Spinal cord (tissue), 10 donors: ENCODE results near the gene IPO11. TPM values are rescaled to one million over a fixed set of nuclear protein-coding genes. Genes with fewer than 3 reads are reported as not detected.

ENCODE experiments used
- DNase-seq, 6 donors: peaks; one replicate each; pipeline versions ENCODE4 v3.0.0 to v3.0.0-alpha.2; 2013 to 2015; ENCODE audit warnings: low spot score in 6 of 6, low read depth in 4 of 6
- H3K27ac ChIP-seq: one replicate; pipeline ENCODE4 v1.5.1; 2013; ENCODE audit warnings: low read depth, low read length, control low read depth
- H3K27me3 ChIP-seq: one replicate; pipeline ENCODE4 v1.6.1; 2013; ENCODE audit warnings: low read length; ENCODE audit not compliant: control insufficient read depth, insufficient read depth
- H3K36me3 ChIP-seq: one replicate; pipeline ENCODE4 v1.6.1; 2013; ENCODE audit warnings: low read length; ENCODE audit not compliant: control insufficient read depth, insufficient read depth
- H3K4me1 ChIP-seq: one replicate; pipeline ENCODE4 v1.6.1; 2013; ENCODE audit warnings: low read length; ENCODE audit not compliant: control insufficient read depth, insufficient read depth
- H3K4me3 ChIP-seq: one replicate; pipeline ENCODE4 v1.5.1; 2013; ENCODE audit warnings: low read depth, low read length, control low read depth
- H3K9me3 ChIP-seq: one replicate; pipeline ENCODE4 v1.6.1; 2013; ENCODE audit warnings: low read length; ENCODE audit not compliant: control insufficient read depth, insufficient read depth
- WGBS: methylation state at CpG from one replicate; pipeline ENCODE4 v1.1.5; 2013; ENCODE audit warnings: missing lambda C conversion rate; ENCODE audit not compliant: insufficient coverage; 5-methylcytosine and 5-hydroxymethylcytosine counted together
- long read RNA-seq, 4 donors: transcript quantifications; one replicate each; lab custom pipeline, GENCODE V29; 2026
- polyA plus RNA-seq, 2 donors: library from polyadenylated mRNA; unstranded; fragments of 120-200 nt; gene quantifications; one replicate each; pipeline ENCODE4 v1.2.1, GENCODE V29; 2013; ENCODE audit not compliant: insufficient read length in 2 of 2
- total RNA-seq, 2 donors: library from RNA; depleted of rRNA in 1 of 2; stranded (reverse); fragments of 120-200 nt in 1 of 2; fragments of >200 nt in 1 of 2; gene quantifications; one replicate each; pipeline versions ENCODE4 v1.2.3 to v1.2.4, GENCODE V29; 2013 to 2014
- donor health status: healthy.

The IPO11 gene
- total RNA-seq (10 to 100 TPM; 25.5 to 43.8 TPM), polyA plus RNA-seq (10 to 100 TPM; 19.1 to 22.3 TPM)
- long read RNA-seq, donor 1, partial matches to known transcripts: 0 of 4 reads
- long read RNA-seq, donor 1, other reads (novel, unspliced or antisense): 0 of 4 reads
- long read RNA-seq, donor 2, full-length matches to known transcripts: 1 of 1 reads
- long read RNA-seq, donor 2, partial matches to known transcripts: 0 of 1 reads
- long read RNA-seq, donor 2, other reads (novel, unspliced or antisense): 0 of 1 reads
- long read RNA-seq, donor 3, full-length matches to known transcripts: 3 of 3 reads
- long read RNA-seq, donor 3, partial matches to known transcripts: 0 of 3 reads
- long read RNA-seq, donor 3, other reads (novel, unspliced or antisense): 0 of 3 reads
- long read RNA-seq, donor 4, transcript IPO11-203 (4 exons, 1,725 nt): major isoform, 5 of 6 reads
- long read RNA-seq, donor 4, partial matches to known transcripts: 0 of 6 reads
- long read RNA-seq, donor 4, other reads (novel, unspliced or antisense): 0 of 6 reads

DNA sequence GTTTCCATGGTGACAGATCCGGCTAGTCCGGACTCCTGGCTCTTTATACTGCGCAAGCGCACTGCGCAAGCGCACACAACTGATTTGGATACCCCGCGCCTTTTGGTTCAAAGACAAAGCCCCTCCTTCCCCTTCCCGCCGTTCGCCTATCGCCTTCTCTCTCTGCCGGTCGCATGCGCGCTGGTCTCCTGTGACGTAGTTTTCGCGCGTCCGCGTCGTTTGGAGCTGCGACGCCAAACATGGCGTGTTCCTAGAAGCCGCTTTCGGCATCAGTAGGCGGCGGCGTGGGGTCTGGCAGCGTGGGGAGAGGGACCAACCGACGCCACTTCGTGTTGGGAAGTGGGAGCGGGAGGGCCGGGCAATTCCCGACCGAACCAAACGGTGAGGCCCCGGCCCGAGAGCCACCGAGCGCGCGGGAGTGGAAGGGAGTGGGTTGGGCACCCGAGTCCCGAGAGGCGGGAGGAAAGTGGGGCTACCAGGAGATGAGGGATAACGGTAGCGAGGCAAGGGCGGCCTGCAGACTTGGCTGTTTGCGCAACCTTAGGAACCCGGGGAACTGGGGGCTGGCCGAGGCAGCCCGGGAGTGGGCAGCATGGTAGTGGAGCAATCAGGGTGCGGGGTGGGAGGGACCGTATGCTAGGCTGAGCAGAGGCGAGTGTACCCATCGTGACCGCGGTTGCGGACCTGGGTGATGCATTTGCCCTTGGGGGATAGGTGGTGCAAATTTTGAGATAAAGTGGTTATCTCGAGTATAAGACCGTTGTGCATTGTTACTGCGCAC is at the start of gene IPO11:
Gene IPO11, plus strand, starts transcription at position 215 of the 781 bp plus-strand sequence. CDS start 24,517 bp downstream, outside the sequence.
- peak within 1 kb of the TSS; percentile 88 for H3K4me3 ChIP-seq
- WGBS: under 1% methylated on average over 66 of the region's 66 CpGs
- H3K27me3 ChIP-seq: no peaks in the 10 kb centered on the region
- H3K27ac ChIP-seq: peak within 1 kb of the TSS; percentile 58
- no peaks in the 10 kb centered on the region for H3K9me3 ChIP-seq
- H3K36me3 ChIP-seq: no peaks in the 10 kb centered on the region
- peak; percentile 96 to 100 (median 98) for DNase-seq
- H3K4me1 ChIP-seq: peaks cover 5% of the 10 kb centered on the region

DNA sequence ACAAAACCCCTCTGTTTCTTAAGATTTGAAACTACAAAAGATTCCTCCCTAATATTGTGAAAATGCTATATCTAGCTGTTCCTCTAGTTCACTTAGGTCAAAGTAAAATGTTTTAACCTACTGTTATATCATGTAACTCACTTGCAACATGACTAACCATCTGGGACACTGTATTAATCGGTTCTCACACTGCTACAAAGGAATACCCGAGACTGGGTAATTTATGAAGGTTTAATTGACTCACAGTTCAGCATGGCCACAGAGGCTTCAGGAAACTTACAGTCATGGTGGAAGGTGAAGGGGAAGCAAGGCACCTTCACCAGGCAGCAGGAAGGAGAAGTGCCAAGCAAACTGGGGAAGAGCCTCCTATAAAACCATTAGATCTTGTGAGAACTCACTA is 43.5 kb upstream of the IPO11 start:
- Histone ChIP-seq H3K27ac (no peak overlapping the region), H3K36me3 (peaks cover 16% of the 10 kb centered on the region), H3K4me3 (no peak overlapping the region), H3K27me3 (no peaks in the 10 kb centered on the region), H3K9me3 (peaks cover 1% of the 10 kb centered on the region), H3K4me1 (no peaks in the 10 kb centered on the region)
- DNase-seq: no peak
- no CpG with 5 or more reads among the region's 2 CpGs for WGBS

DNA sequence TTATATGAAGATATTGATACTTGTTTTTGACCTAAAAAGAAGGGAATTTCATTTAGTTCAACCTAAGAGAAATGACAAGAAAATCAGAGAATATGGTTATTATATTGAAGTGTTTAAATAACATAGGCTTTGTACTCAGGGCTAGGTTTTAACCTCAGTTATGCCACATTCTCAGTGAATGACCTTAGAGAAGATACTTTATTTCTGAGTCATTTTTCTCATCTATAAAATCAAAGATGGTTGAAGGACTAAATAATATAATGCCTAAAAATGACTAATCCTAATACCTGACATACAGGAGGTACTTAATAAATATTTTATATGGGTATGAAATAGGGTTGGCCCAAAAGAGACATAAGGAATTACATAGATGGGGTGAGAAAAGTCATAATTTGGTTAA is 41.2 kb upstream of the IPO11 start:
- Histone ChIP-seq H3K36me3 (peaks cover 14% of the 10 kb centered on the region), H3K4me3 (no peak overlapping the region), H3K9me3 (no peaks in the 10 kb centered on the region), H3K27ac (no peak overlapping the region), H3K4me1 (no peaks in the 10 kb centered on the region), H3K27me3 (no peaks in the 10 kb centered on the region)
- no peak for DNase-seq

DNA sequence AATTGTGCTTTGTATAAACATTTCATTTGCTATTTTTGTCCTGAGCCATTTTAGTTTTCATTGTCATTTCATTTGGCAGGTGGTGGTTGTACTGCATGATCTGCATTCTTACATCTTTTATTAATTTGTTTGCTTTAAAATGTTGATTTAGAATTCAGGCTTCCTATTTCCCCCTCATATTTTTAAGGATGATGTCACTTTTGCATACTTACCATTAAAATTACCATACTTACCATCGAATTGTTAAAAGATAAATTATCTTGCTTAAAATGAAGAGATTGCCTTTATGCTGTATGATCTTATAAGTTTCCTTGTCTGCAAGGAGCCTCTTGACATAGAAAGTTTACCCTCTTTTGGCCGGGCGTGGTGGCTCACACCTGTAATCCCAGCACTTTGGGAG is 40.0 kb upstream of the IPO11 start:
- H3K27ac ChIP-seq: no peak overlapping the region
- no peak for DNase-seq
- no peak overlapping the region for H3K4me3 ChIP-seq
- H3K36me3 ChIP-seq: peaks cover 15% of the 10 kb centered on the region
- WGBS: no CpG with 5 or more reads among the region's 3 CpGs
- no peaks in the 10 kb centered on the region for H3K27me3 ChIP-seq
- H3K4me1 ChIP-seq: no peaks in the 10 kb centered on the region
- no peaks in the 10 kb centered on the region for H3K9me3 ChIP-seq

DNA sequence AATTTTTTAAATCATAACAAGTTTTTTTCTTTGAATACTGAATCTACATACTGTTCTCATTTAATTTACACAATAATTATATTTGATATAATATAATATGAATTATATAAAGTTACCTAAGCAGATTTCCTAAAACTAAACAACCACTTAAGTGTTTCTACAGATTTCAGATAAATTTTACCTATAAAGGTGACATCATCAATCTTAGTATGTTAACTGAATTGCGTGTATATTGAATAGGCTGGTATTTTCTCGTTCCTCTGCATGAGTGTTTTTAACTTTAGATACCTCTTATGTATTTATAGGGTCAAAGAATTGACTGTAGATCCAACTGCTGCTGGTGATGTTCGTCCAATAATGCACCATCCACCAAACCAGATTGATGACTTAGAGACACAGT is 39.2 kb upstream of the IPO11 start:
- no peaks in the 10 kb centered on the region for H3K9me3 ChIP-seq
- no peak for DNase-seq
- H3K36me3 ChIP-seq: peaks cover 17% of the 10 kb centered on the region
- H3K4me3 ChIP-seq: no peak overlapping the region
- H3K27ac ChIP-seq: no peak overlapping the region
- no peaks in the 10 kb centered on the region for H3K27me3 ChIP-seq
- WGBS: no CpG with 5 or more reads among the region's 3 CpGs
- H3K4me1 ChIP-seq: no peaks in the 10 kb centered on the region

DNA sequence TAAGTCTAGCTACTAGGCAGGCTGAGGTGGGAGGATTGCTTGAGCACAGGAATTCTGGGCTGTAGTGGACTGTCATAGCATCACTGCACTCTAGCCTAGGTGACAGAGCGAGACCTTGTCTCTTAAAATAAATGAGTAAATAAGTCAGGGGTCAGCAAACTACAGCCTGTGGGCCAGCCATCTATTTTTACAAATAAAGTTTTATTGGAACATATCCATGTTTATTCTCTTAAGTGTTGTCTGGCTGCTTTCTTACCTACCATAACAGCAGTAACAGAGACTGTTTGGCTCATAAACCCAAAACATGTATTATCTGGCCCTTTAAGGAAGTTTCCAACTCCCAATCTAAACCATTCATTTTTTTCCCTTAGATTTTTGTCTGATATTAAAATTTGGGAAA is 38.5 kb upstream of the IPO11 start:
- no peaks in the 10 kb centered on the region for H3K4me1 ChIP-seq
- H3K27ac ChIP-seq: no peak overlapping the region
- H3K4me3 ChIP-seq: no peak overlapping the region
- peaks cover 24% of the 10 kb centered on the region for H3K36me3 ChIP-seq
- no peaks in the 10 kb centered on the region for H3K27me3 ChIP-seq
- no peaks in the 10 kb centered on the region for H3K9me3 ChIP-seq
- no CpG with 5 or more reads among the region's 1 CpG for WGBS
- DNase-seq: no peak

DNA sequence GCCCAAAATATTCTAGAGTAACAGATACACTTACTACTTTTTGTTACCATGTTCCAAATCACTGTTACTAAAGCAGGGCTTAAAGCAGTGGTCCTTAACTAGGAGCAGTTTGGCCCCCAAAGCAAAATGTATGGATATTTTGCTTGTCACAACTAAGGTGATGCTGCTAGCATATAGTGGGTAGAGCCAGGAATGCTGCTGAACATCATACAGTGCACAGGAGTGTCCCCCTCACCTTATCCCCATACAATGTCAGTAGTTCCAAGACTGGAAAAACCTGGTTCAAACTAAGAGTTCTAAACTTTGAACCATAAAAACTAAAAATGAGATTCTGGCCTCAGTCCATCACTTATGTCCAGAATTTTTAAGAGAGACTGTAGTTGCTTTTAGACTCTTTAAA is 36.9 kb upstream of the IPO11 start:
- Histone ChIP-seq H3K4me1 (no peaks in the 10 kb centered on the region), H3K27ac (no peak overlapping the region), H3K36me3 (peaks cover 33% of the 10 kb centered on the region)

DNA sequence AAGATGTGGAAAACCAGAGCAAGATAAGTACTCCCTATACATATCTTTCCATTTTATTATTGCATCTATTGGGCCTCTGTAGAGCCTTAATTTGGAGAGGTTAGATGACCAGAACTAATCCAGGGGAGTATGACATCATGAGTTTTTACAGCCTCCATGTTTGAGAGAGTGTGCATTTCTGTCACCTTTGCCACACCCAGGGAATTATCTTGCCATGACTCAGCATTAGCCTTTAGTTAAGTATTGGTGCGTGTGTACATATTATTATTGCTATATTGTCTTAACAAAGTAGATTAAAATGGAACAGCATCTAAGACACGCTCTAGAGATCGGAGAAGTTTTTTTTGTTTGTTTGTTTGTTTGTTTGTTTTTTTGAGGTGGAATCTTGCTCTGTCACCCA is 36.5 kb upstream of the IPO11 start:
- Histone ChIP-seq H3K27ac (no peak overlapping the region), H3K27me3 (no peaks in the 10 kb centered on the region), H3K36me3 (peaks cover 33% of the 10 kb centered on the region), H3K4me1 (no peaks in the 10 kb centered on the region), H3K4me3 (no peak overlapping the region), H3K9me3 (no peaks in the 10 kb centered on the region)
- no CpG with 5 or more reads among the region's 3 CpGs for WGBS
- no peak for DNase-seq

More for the DNA sequence above, 36.9 kb upstream of the IPO11 start:
- DNase-seq: no peak
- no peaks in the 10 kb centered on the region for H3K9me3 ChIP-seq
- no peaks in the 10 kb centered on the region for H3K27me3 ChIP-seq
- no peak overlapping the region for H3K4me3 ChIP-seq

DNA sequence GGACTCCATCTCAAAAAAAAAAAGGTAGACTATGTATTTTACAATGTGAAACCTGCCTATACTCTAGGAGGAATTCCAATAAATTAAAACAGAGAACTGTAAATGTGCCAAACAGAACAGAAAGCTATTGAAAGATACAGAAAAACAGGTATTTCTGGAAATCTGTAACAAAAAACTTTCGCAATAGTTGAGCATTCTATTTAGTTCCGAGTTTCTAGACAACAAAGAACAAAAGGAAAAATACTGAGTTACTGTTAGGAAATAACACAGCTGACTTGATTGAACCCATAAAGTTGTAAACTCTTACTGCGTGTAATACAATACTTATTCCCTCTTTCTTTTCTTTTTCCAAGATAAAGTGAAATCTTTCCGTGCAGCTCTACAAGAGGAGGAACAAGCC is 27.4 kb upstream of the IPO11 start:
- no peak overlapping the region for H3K27ac ChIP-seq
- H3K9me3 ChIP-seq: no peaks in the 10 kb centered on the region
- no peak for DNase-seq
- H3K36me3 ChIP-seq: peaks cover 18% of the 10 kb centered on the region
- H3K4me1 ChIP-seq: no peaks in the 10 kb centered on the region
- H3K4me3 ChIP-seq: no peak overlapping the region
- H3K27me3 ChIP-seq: no peaks in the 10 kb centered on the region
- 82% methylated on average over 2 of the region's 4 CpGs for WGBS
